ENCODE measurements around the gene REC114.
"Not testable (repeated sequence)": the region's sequence is repeated elsewhere in the genome, so short reads cannot be mapped to it uniquely, and the experiment has no call there.

REC114 gene

GRCh38 chr15:73568564-73569280 lies 125.8 kb downstream of the REC114 start:
- peaks cover 50% of the 10 kb centered on the region for H3K4me1 Mint-ChIP-seq (ENCODE audit: low read depth)
- H3K9me3 Mint-ChIP-seq, result no peaks in the 10 kb centered on the region
- H3K27me3 Mint-ChIP-seq (ENCODE audit: low read depth), result no peaks in the 10 kb centered on the region
- peak overlapping the region; percentile 63 for H3K4me3 Mint-ChIP-seq
- peaks cover 49% of the 10 kb centered on the region for H3K36me3 Mint-ChIP-seq (ENCODE audit: low read depth)
- no peak overlapping the region for H3K27ac Mint-ChIP-seq

GRCh38 chr15:73569361-73569760 lies 126.4 kb downstream of the REC114 start:
- H3K4me3 Mint-ChIP-seq, result peak overlapping the region; percentile 63
- H3K4me1 Mint-ChIP-seq (ENCODE audit: low read depth), result peaks cover 51% of the 10 kb centered on the region
- H3K36me3 Mint-ChIP-seq (ENCODE audit: low read depth), result peaks cover 51% of the 10 kb centered on the region
- H3K27ac Mint-ChIP-seq, result peak overlapping the region; percentile 74
- no peaks in the 10 kb centered on the region for H3K9me3 Mint-ChIP-seq
- H3K27me3 Mint-ChIP-seq (ENCODE audit: low read depth), result no peaks in the 10 kb centered on the region

GRCh38 chr15:73570355-73571032 lies 127.5 kb downstream of the REC114 start:
- peaks cover 45% of the 10 kb centered on the region for H3K4me1 Mint-ChIP-seq (ENCODE audit: low read depth)
- peak overlapping the region; percentile 69 for H3K27ac Mint-ChIP-seq
- peaks cover 47% of the 10 kb centered on the region for H3K36me3 Mint-ChIP-seq (ENCODE audit: low read depth)
- peak overlapping the region; percentile 45 for H3K4me3 Mint-ChIP-seq
- no peaks in the 10 kb centered on the region for H3K27me3 Mint-ChIP-seq (ENCODE audit: low read depth)
- no peaks in the 10 kb centered on the region for H3K9me3 Mint-ChIP-seq

- peak overlapping the region; percentile 69 for H3K27ac Mint-ChIP-seq
- H3K9me3 Mint-ChIP-seq, result no peaks in the 10 kb centered on the region
- no peak overlapping the region for H3K4me3 Mint-ChIP-seq
- H3K27me3 Mint-ChIP-seq (ENCODE audit: low read depth), result no peaks in the 10 kb centered on the region
- H3K4me1 Mint-ChIP-seq (ENCODE audit: low read depth), result peaks cover 49% of the 10 kb centered on the region
- H3K36me3 Mint-ChIP-seq (ENCODE audit: low read depth), result peaks cover 46% of the 10 kb centered on the region
Observed at GRCh38 chr15:73571346-73571745, 128.4 kb downstream of the REC114 start.

- Mint-ChIP-seq H3K9me3 (no peaks in the 10 kb centered on the region), H3K27me3 (ENCODE audit: low read depth) (no peaks in the 10 kb centered on the region), H3K36me3 (ENCODE audit: low read depth) (peaks cover 50% of the 10 kb centered on the region), H3K27ac (no peak overlapping the region), H3K4me1 (ENCODE audit: low read depth) (peaks cover 53% of the 10 kb centered on the region), H3K4me3 (no peak overlapping the region)
Observed at GRCh38 chr15:73572296-73572695, 129.3 kb downstream of the REC114 start.

GRCh38 chr15:73573037-73573436 lies 130.1 kb downstream of the REC114 start:
- Mint-ChIP-seq H3K4me3 (no peak overlapping the region), H3K27me3 (ENCODE audit: low read depth) (no peaks in the 10 kb centered on the region), H3K27ac (peak overlapping the region; percentile 46), H3K4me1 (ENCODE audit: low read depth) (peaks cover 57% of the 10 kb centered on the region), H3K36me3 (ENCODE audit: low read depth) (peaks cover 53% of the 10 kb centered on the region), H3K9me3 (no peaks in the 10 kb centered on the region)

GRCh38 chr15:73573572-73573971 lies 130.6 kb downstream of the REC114 start:
- H3K36me3 Mint-ChIP-seq (ENCODE audit: low read depth), result peaks cover 53% of the 10 kb centered on the region

GRCh38 chr15:73575636-73576247 lies 132.8 kb downstream of the REC114 start:
- peaks cover 38% of the 10 kb centered on the region for H3K36me3 Mint-ChIP-seq (ENCODE audit: low read depth)
- peaks cover 46% of the 10 kb centered on the region for H3K4me1 Mint-ChIP-seq (ENCODE audit: low read depth)
- no peaks in the 10 kb centered on the region for H3K9me3 Mint-ChIP-seq
- H3K4me3 Mint-ChIP-seq, result no peak overlapping the region
- no peaks in the 10 kb centered on the region for H3K27me3 Mint-ChIP-seq (ENCODE audit: low read depth)
- peak overlapping the region; percentile 78 for H3K27ac Mint-ChIP-seq

More at GRCh38 chr15:73573572-73573971, 130.6 kb downstream of the REC114 start:
- Mint-ChIP-seq H3K27me3 (ENCODE audit: low read depth) (no peaks in the 10 kb centered on the region), H3K4me3 (no peak overlapping the region), H3K4me1 (ENCODE audit: low read depth) (peaks cover 61% of the 10 kb centered on the region), H3K9me3 (no peaks in the 10 kb centered on the region), H3K27ac (peak overlapping the region; percentile 16)

GRCh38 chr15:73577593-73577992 lies 134.6 kb downstream of the REC114 start:
- Mint-ChIP-seq H3K36me3 (ENCODE audit: low read depth) (peaks cover 35% of the 10 kb centered on the region), H3K4me1 (ENCODE audit: low read depth) (peaks cover 34% of the 10 kb centered on the region)

GRCh38 chr15:73578026-73578425 lies 135.1 kb downstream of the REC114 start:
- no peak overlapping the region for H3K4me3 Mint-ChIP-seq
- H3K27ac Mint-ChIP-seq, result no peak overlapping the region
- H3K9me3 Mint-ChIP-seq, result no peaks in the 10 kb centered on the region
- H3K4me1 Mint-ChIP-seq (ENCODE audit: low read depth), result peaks cover 35% of the 10 kb centered on the region
- peaks cover 35% of the 10 kb centered on the region for H3K36me3 Mint-ChIP-seq (ENCODE audit: low read depth)
- no peaks in the 10 kb centered on the region for H3K27me3 Mint-ChIP-seq (ENCODE audit: low read depth)

More at GRCh38 chr15:73577593-73577992, 134.6 kb downstream of the REC114 start:
- not testable (repeated sequence) for H3K27me3 Mint-ChIP-seq (ENCODE audit: low read depth); H3K27ac Mint-ChIP-seq; H3K4me3 Mint-ChIP-seq; H3K9me3 Mint-ChIP-seq

- Mint-ChIP-seq H3K27ac (peak overlapping the region; percentile 76), H3K36me3 (ENCODE audit: low read depth) (peaks cover 47% of the 10 kb centered on the region), H3K9me3 (no peaks in the 10 kb centered on the region), H3K4me3 (no peak overlapping the region), H3K27me3 (ENCODE audit: low read depth) (no peaks in the 10 kb centered on the region), H3K4me1 (ENCODE audit: low read depth) (peaks cover 53% of the 10 kb centered on the region)
Observed at GRCh38 chr15:73582851-73583379, 140.0 kb downstream of the REC114 start.

GRCh38 chr15:73583544-73583943 lies 140.6 kb downstream of the REC114 start:
- Mint-ChIP-seq H3K27me3 (ENCODE audit: low read depth) (no peaks in the 10 kb centered on the region), H3K36me3 (ENCODE audit: low read depth) (peaks cover 45% of the 10 kb centered on the region), H3K27ac (peak overlapping the region; percentile 76), H3K4me3 (peak overlapping the region; percentile 21), H3K4me1 (ENCODE audit: low read depth) (peaks cover 51% of the 10 kb centered on the region), H3K9me3 (no peaks in the 10 kb centered on the region)

GRCh38 chr15:73584699-73585420 lies 141.9 kb downstream of the REC114 start:
- Mint-ChIP-seq H3K36me3 (ENCODE audit: low read depth) (peaks cover 49% of the 10 kb centered on the region), H3K4me3 (peak overlapping the region; percentile 15), H3K27me3 (ENCODE audit: low read depth) (no peaks in the 10 kb centered on the region), H3K27ac (peak overlapping the region; percentile 72), H3K9me3 (no peaks in the 10 kb centered on the region), H3K4me1 (ENCODE audit: low read depth) (peaks cover 52% of the 10 kb centered on the region)

All from T-helper 1 cell treated with Interleukin-12 subunit alpha and Interleukin-12 subunit beta and Interleukin-4 antibody, amounts not matched to agents 30 μg/mL and 1 μg/mL, for 36 hours (primary cell).